Brain microvascular endothelial cell (primary cell): ENCODE measurements around the gene ADAT3.

Source experiments
- DNase-seq: peaks from one replicate; pipeline ENCODE4 v3.0.0-alpha.2; 2020
- H3K27ac ChIP-seq: fragments of 250-450 bp; sonication (Bioruptor Pico); 2 replicates; pipeline ENCODE4 v1.5.1; 2020; ENCODE audit warnings: mild to moderate bottlenecking, moderate library complexity
- H3K27me3 ChIP-seq: fragments of 250-450 bp; sonication (Bioruptor Pico); replicated peaks from 2 replicates; pipeline ENCODE4 v1.5.1; 2020; ENCODE audit warnings: mild to moderate bottlenecking
- H3K36me3 ChIP-seq: fragments of 250-450 bp; sonication (Bioruptor Pico); replicated peaks from 2 replicates; pipeline ENCODE4 v1.5.1; 2020; ENCODE audit warnings: mild to moderate bottlenecking
- H3K4me3 ChIP-seq: 2 replicates; pipeline ENCODE4 v1.5.1; 2011; ENCODE audit warnings: low read depth, mild to moderate bottlenecking, control low read depth, low read length, moderate library complexity
- CTCF ChIP-seq: IDR thresholded peaks from 2 replicates; pipeline ENCODE4 v1.5.1; 2011; ENCODE audit warnings: low read depth, mild to moderate bottlenecking, moderate library complexity, low read length, control low read depth, inconsistent platforms; ENCODE audit errors: missing control alignments
- in situ Hi-C: cut with HindIII; loops from 2 replicates; pipeline ENCODE4 v1.10.0; 2017; ENCODE audit warnings: low sequenced_read_pairs, low pct_ligation_motif_present

ADAT3 gene

DNA sequence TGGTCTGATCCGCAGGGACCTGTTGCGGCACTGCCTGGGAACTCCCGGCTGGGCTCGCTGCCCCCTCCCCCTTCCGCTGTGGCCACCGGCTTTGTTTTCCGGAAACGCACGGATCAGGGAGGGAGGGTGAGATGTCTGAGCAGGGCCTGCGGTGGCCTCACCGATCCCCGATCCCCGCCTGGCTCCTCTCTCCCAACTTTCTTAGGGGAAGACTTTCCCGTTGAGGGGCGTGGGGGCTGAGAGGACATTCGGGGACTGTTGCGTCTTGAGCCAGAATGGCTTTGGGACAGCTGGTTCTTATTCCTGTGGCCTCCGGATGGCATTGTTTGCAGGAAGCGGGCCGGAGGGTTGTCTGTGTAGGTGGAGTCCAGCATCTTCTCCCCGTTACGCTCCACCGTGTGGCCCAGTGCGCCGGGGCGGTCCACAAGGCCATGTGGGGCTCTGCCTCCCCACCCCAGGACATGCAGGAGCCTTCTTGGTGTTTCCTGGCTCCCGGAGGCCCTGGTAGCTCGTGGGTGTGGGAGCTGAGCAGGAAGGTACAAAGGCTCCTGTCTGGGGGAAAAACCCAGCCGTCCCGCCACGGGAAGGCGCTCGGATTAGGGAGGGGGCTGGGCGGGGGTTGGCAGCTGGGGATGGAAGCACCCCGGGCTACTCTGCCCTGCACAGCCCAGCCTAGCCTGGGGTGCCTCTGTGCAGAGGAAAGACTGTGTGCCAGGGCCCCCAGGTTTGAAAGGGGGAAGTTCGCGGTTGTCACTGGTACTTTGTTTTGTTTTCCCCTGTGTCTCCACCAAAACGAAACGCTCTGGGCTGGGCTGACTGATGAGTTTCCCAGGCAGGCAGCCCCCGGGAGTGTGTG lies 37.1 kb downstream of the ADAT3 start:
- in situ Hi-C loops: no loop called here
- DNase-seq: peak; percentile 56
- Histone ChIP-seq H3K27ac (peak overlapping the region; percentile 56), H3K36me3 (no peaks in the 10 kb centered on the region), H3K4me3 (peak overlapping the region; percentile 87), H3K27me3 (no peaks in the 10 kb centered on the region)
- no peak for TF ChIP-seq CTCF

- no peaks in the 10 kb centered on the region for H3K27me3 ChIP-seq
- H3K27ac ChIP-seq: peak overlapping the region; percentile 56
- H3K36me3 ChIP-seq: no peaks in the 10 kb centered on the region
- in situ Hi-C loops: no loop called here
- TF ChIP-seq CTCF: no peak
- no peak for DNase-seq
- peak overlapping the region; percentile 87 for H3K4me3 ChIP-seq
These were observed 37.8 kb downstream of the ADAT3 start for GRCh38 chr19:1942934-1943555.

- H3K27ac ChIP-seq: no peak overlapping the region
- no peaks in the 10 kb centered on the region for H3K27me3 ChIP-seq
- no peak for TF ChIP-seq CTCF
- DNase-seq: no peak
- no peak overlapping the region for H3K4me3 ChIP-seq
- in situ Hi-C loops: no loop called here
- no peaks in the 10 kb centered on the region for H3K36me3 ChIP-seq
These were observed 38.5 kb downstream of the ADAT3 start for GRCh38 chr19:1943661-1944087.

DNA sequence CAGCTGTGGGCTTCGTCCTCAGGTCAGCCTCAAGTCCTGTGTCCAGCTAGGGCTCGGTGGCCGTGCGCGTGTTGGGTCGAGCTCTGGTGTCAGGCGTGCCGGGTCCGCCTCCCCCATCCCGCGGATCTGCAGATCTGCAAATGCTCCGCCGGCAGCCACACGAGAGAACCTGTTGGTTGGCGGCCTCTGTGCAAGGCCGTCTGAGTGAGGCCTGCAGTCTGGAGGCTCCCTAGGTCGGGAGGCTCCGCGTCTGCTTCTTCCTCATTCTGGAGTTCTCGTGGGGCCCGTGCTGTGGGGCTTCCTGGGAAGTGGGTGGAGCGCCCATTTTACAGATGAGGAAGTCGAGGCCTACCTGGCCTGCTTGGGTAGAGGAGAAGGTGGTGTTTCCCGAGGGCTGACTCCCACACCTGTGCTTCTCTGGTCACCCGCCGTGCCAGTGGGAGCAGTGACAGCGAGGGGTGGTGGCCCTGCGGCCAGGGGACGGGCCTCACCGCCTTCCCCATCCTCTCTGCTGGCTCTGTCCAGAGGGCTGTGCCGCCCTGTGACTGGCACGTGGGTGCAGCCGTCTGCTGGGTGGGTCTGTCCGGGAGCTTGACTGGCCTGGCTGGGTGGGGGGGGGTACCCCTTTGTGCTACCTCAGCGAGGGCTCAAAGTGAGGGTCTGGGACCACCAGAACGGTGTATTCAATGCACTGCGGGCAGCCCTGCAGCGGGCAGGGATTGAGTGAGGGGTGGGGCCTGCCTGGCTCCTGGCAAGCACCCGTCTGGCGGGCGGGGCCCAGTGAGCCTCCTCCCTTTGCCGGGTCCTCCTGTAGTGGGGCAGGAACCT lies 39.1 kb downstream of the ADAT3 start:
- TF ChIP-seq CTCF: no peak
- Histone ChIP-seq H3K4me3 (no peak overlapping the region), H3K36me3 (no peaks in the 10 kb centered on the region), H3K27me3 (no peaks in the 10 kb centered on the region), H3K27ac (no peak overlapping the region)
- no peak for DNase-seq
- in situ Hi-C loops: no loop called here

- Histone ChIP-seq H3K27ac (no peak overlapping the region), H3K4me3 (no peak overlapping the region), H3K27me3 (no peaks in the 10 kb centered on the region), H3K36me3 (no peaks in the 10 kb centered on the region)
- no peak for TF ChIP-seq CTCF
- no peak for DNase-seq
- in situ Hi-C loops: no loop called here
These were observed 39.8 kb downstream of the ADAT3 start for GRCh38 chr19:1944916-1945561.
